ENCODE data around the gene TATDN2.

The TATDN2 gene

DNA sequence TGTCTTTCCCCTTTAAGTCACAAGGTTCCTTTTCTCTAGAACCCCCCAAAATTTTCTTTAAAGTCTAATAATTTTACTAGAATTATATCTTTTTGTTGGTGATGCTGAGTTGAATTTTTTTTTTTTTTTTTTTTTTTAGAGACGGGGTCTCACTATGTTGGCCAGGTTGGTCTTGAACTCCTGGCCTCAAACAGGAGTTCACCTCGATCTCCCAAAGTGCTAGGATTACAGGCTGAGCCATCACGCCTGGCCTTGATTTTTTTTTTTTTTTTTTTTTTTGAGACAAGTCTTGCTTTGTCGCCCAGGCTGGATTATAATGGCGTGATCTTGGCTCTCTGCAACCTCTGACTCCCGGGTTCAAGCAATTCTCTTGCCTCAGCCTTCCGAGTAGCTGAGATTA, 60.4 kb downstream of the TATDN2 start:
- TF ChIP-seq, protein P1, sequence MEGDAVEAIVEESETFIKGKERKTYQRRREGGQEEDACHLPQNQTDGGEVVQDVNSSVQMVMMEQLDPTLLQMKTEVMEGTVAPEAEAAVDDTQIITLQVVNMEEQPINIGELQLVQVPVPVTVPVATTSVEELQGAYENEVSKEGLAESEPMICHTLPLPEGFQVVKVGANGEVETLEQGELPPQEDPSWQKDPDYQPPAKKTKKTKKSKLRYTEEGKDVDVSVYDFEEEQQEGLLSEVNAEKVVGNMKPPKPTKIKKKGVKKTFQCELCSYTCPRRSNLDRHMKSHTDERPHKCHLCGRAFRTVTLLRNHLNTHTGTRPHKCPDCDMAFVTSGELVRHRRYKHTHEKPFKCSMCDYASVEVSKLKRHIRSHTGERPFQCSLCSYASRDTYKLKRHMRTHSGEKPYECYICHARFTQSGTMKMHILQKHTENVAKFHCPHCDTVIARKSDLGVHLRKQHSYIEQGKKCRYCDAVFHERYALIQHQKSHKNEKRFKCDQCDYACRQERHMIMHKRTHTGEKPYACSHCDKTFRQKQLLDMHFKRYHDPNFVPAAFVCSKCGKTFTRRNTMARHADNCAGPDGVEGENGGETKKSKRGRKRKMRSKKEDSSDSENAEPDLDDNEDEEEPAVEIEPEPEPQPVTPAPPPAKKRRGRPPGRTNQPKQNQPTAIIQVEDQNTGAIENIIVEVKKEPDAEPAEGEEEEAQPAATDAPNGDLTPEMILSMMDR (IDR thresholded peaks at IDR 0.05; ENCODE audit: control insufficient read depth, extremely low read depth, insufficient read depth), result no peak
- no peak overlapping the region for H3K4me3 ChIP-seq (ENCODE audit: low read depth, low read length)
- no peak for DNase-seq (ENCODE audit: low read depth)

DNA sequence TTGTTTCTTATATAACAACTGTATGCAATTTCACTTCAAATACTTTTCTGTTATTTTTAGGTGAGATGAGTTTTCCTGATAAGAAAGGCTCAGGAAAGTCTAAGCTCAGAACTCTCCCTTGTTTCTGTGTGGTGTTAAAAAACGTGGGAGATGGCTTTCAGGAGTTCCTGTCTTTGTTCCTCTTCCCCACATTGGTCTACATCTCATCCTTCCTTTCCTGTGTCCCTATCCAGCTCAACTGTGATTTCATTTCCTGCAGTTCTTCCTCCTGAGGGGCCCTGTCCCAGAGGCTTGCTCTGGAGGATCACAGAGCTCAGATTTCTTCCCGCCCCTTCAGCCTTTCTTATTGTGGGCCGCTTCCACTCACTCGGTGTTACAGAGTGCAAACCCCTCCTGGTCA, 61.5 kb downstream of the TATDN2 start:
- H3K4me3 ChIP-seq (ENCODE audit: low read depth, low read length), result no peak overlapping the region
- no peak for DNase-seq (ENCODE audit: low read depth)
- TF ChIP-seq, protein P1 (IDR thresholded peaks at IDR 0.05; ENCODE audit: control insufficient read depth, extremely low read depth, insufficient read depth), result no peak

DNA sequence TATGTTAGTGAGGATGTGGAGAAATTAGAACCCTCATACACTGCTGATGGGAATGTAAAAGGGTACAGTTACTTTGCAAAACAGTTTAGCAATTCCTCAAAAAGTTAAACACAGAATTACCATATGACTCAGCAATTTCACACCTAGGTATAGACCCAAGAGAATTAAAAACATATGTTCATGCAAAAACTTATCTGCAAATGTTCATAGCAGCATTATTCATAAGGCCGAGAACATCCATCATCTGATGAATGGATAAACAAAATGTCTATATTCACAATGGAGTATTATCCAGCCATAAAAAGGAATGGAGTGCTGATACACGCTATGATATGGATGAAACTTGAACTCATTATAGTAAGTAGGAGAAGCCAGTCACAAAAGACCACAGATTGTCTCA, 62.3 kb downstream of the TATDN2 start:
- TF ChIP-seq, protein P1 (IDR thresholded peaks at IDR 0.05; ENCODE audit: control insufficient read depth, extremely low read depth, insufficient read depth), result no peak
- DNase-seq (ENCODE audit: low read depth), result no peak
- no peak overlapping the region for H3K4me3 ChIP-seq (ENCODE audit: low read depth, low read length)

DNA sequence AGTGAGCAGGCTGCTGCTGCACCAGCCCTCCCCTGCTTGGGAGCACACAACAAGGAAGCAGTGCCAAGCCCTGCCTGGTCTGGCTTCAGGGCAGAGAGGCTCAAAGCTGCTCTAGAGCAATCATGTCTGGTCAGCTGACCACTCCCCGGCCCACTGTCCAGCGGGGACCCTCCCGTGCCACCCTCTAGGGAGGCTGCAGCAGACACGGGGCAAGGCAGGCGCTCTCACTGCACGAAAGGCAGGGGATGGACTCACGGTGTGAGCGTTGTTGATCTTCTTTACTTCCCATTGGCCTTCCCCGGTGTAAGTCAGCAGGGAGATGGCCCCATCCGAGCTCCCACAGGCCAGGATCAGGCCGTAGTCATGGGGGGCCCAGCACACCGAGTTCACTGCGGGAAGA, 63.5 kb downstream of the TATDN2 start:
- TF ChIP-seq, protein P1 (IDR thresholded peaks at IDR 0.05; ENCODE audit: control insufficient read depth, extremely low read depth, insufficient read depth), result no peak
- no peak overlapping the region for H3K4me3 ChIP-seq (ENCODE audit: low read depth, low read length)
- no peak for DNase-seq (ENCODE audit: low read depth)

DNA sequence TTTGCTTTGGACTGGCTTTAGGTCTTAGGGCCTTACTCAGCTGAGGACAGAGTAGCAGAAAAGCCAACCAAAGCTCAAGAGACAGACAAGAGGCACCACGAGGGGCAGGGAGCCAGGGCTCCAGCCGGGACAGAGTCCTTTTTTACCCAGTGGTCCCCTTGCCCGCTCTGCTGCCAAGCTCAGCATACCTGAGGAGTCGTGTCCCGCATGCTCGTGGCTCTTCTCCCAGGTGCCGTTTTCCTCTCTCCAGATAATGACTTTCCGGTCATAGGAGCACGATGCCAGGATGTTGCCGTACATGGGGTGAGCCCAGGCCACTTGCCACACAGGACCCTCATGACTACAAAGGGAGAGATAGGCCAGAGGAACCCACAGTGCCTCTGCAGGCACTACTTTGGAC, 64.1 kb downstream of the TATDN2 start:
- H3K4me3 ChIP-seq (ENCODE audit: low read depth, low read length), result no peak overlapping the region
- DNase-seq (ENCODE audit: low read depth), result no peak
- TF ChIP-seq, protein P1 (IDR thresholded peaks at IDR 0.05; ENCODE audit: control insufficient read depth, extremely low read depth, insufficient read depth), result no peak

DNA sequence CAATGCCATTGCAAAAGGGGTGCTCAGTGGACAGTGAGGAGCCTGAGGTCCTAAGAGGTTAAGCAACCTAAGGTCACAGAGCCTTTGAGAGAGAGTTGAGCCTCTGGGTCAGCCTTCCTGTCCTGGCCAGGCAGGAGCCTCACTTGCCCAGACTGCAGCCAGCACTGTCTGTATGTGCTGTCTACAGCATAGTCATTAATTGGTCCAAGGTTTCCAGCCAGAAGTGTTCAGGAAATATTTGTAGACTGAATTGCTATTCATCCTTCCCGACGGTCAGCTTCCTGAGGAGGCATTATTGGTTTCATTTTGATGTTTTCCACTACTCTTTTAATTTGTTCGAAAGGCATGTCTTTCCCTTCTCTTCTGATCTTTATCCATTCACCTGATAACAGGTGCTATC, 64.6 kb downstream of the TATDN2 start:
- no peak overlapping the region for H3K4me3 ChIP-seq (ENCODE audit: low read depth, low read length)
- TF ChIP-seq, protein P1 (IDR thresholded peaks at IDR 0.05; ENCODE audit: control insufficient read depth, extremely low read depth, insufficient read depth), result no peak
- no peak for DNase-seq (ENCODE audit: low read depth)

DNA sequence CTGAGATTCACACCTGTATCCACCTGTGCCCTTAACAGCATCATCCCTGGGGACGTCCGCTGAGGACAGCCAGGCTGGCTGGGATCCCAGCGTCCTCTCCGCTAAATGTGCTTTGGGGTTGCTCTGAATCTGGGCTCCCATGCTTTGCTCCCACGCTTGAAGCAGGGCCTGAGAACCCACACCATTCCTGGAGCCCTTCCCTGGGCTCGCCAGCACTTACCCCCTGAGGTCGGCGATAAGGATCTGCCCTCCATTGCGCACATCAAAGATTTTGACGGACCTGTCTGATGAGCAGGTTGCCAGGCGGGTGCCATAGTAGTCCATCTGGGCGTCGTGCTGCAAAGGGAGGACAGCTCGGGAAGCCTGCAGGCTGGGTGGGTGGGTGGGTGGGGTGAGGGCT, 66.8 kb downstream of the TATDN2 start:
- TF ChIP-seq, protein P1 (IDR thresholded peaks at IDR 0.05; ENCODE audit: control insufficient read depth, extremely low read depth, insufficient read depth), result no peak
- H3K4me3 ChIP-seq (ENCODE audit: low read depth, low read length), result no peak overlapping the region
- no peak for DNase-seq (ENCODE audit: low read depth)
